ENCODE results near the gene EEFSEC.

Gene EEFSEC

GRCh38 chr3:128434524-128434923, 281.2 kb downstream of the EEFSEC start:
- no peak overlapping the region for H3K4me3 ChIP-seq (ENCODE audit: extremely low read depth, insufficient read depth, low read length, poor library complexity, severe bottlenecking)
- WGBS, 2 experiments (ENCODE audit: insufficient coverage in 2 of 2) = 100% methylated on average over 1 of the region's 2 CpGs
- H3K9me3 ChIP-seq (ENCODE audit: control insufficient read depth, low read length) = no peaks in the 10 kb centered on the region
- H3K27ac ChIP-seq (ENCODE audit: low read depth, low read length, severe bottlenecking) = no peak overlapping the region
- H3K36me3 ChIP-seq (ENCODE audit: control insufficient read depth, insufficient read depth, low read length) = no peaks in the 10 kb centered on the region
- H3K4me1 ChIP-seq (ENCODE audit: control insufficient read depth, insufficient read depth, low read length, poor library complexity, severe bottlenecking) = peaks cover 15% of the 10 kb centered on the region

- Histone ChIP-seq H3K4me3 (ENCODE audit: extremely low read depth, insufficient read depth, low read length, poor library complexity, severe bottlenecking) (no peak overlapping the region), H3K4me1 (ENCODE audit: control insufficient read depth, insufficient read depth, low read length, poor library complexity, severe bottlenecking) (peaks cover 15% of the 10 kb centered on the region), H3K27ac (ENCODE audit: low read depth, low read length, severe bottlenecking) (no peak overlapping the region), H3K36me3 (ENCODE audit: control insufficient read depth, insufficient read depth, low read length) (no peaks in the 10 kb centered on the region), H3K9me3 (ENCODE audit: control insufficient read depth, low read length) (no peaks in the 10 kb centered on the region)
- WGBS, 2 experiments (ENCODE audit: insufficient coverage in 2 of 2) = 76 to 77% methylated on average over 4 to 6 of the region's 6 CpGs
These were observed 281.8 kb downstream of the EEFSEC start for GRCh38 chr3:128435058-128435457.

- Histone ChIP-seq H3K4me3 (ENCODE audit: extremely low read depth, insufficient read depth, low read length, poor library complexity, severe bottlenecking) (no peak overlapping the region), H3K9me3 (ENCODE audit: control insufficient read depth, low read length) (no peaks in the 10 kb centered on the region), H3K36me3 (ENCODE audit: control insufficient read depth, insufficient read depth, low read length) (no peaks in the 10 kb centered on the region), H3K4me1 (ENCODE audit: control insufficient read depth, insufficient read depth, low read length, poor library complexity, severe bottlenecking) (peaks cover 15% of the 10 kb centered on the region), H3K27ac (ENCODE audit: low read depth, low read length, severe bottlenecking) (no peak overlapping the region)
- WGBS, 2 experiments (ENCODE audit: insufficient coverage in 2 of 2) = 76 to 77% methylated on average over 2 to 5 of the region's 5 CpGs
These were observed 282.3 kb downstream of the EEFSEC start for GRCh38 chr3:128435561-128435960.

- no peak overlapping the region for H3K4me3 ChIP-seq (ENCODE audit: extremely low read depth, insufficient read depth, low read length, poor library complexity, severe bottlenecking)
- H3K9me3 ChIP-seq (ENCODE audit: control insufficient read depth, low read length) = no peaks in the 10 kb centered on the region
- no peak overlapping the region for H3K27ac ChIP-seq (ENCODE audit: low read depth, low read length, severe bottlenecking)
- H3K4me1 ChIP-seq (ENCODE audit: control insufficient read depth, insufficient read depth, low read length, poor library complexity, severe bottlenecking) = peaks cover 15% of the 10 kb centered on the region
- no peaks in the 10 kb centered on the region for H3K36me3 ChIP-seq (ENCODE audit: control insufficient read depth, insufficient read depth, low read length)
- 90 to 92% methylated on average over 2 of the region's 3 CpGs for WGBS, 2 experiments (ENCODE audit: insufficient coverage in 2 of 2)
These were observed 282.9 kb downstream of the EEFSEC start for GRCh38 chr3:128436214-128436613.

GRCh38 chr3:128438488-128439072, 285.3 kb downstream of the EEFSEC start:
- WGBS, 2 experiments (ENCODE audit: insufficient coverage in 2 of 2) = 67 to 74% methylated on average over 5 to 6 of the region's 6 CpGs
- H3K36me3 ChIP-seq (ENCODE audit: control insufficient read depth, insufficient read depth, low read length) = no peaks in the 10 kb centered on the region
- no peaks in the 10 kb centered on the region for H3K9me3 ChIP-seq (ENCODE audit: control insufficient read depth, low read length)
- H3K27ac ChIP-seq (ENCODE audit: low read depth, low read length, severe bottlenecking) = no peak overlapping the region
- peaks cover 7% of the 10 kb centered on the region for H3K4me1 ChIP-seq (ENCODE audit: control insufficient read depth, insufficient read depth, low read length, poor library complexity, severe bottlenecking)
- no peak overlapping the region for H3K4me3 ChIP-seq (ENCODE audit: extremely low read depth, insufficient read depth, low read length, poor library complexity, severe bottlenecking)

- Histone ChIP-seq H3K36me3 (ENCODE audit: control insufficient read depth, insufficient read depth, low read length) (no peaks in the 10 kb centered on the region), H3K27ac (ENCODE audit: low read depth, low read length, severe bottlenecking) (no peak overlapping the region), H3K4me1 (ENCODE audit: control insufficient read depth, insufficient read depth, low read length, poor library complexity, severe bottlenecking) (peaks cover 7% of the 10 kb centered on the region), H3K9me3 (ENCODE audit: control insufficient read depth, low read length) (no peaks in the 10 kb centered on the region), H3K4me3 (ENCODE audit: extremely low read depth, insufficient read depth, low read length, poor library complexity, severe bottlenecking) (no peak overlapping the region)
- 67 to 71% methylated on average over 3 of the region's 3 CpGs for WGBS, 2 experiments (ENCODE audit: insufficient coverage in 2 of 2)
These were observed 285.9 kb downstream of the EEFSEC start for GRCh38 chr3:128439226-128439625.

- WGBS, 2 experiments (ENCODE audit: insufficient coverage in 2 of 2) = 93 to 94% methylated on average over 7 of the region's 7 CpGs
- Histone ChIP-seq H3K4me3 (ENCODE audit: extremely low read depth, insufficient read depth, low read length, poor library complexity, severe bottlenecking) (no peak overlapping the region), H3K4me1 (ENCODE audit: control insufficient read depth, insufficient read depth, low read length, poor library complexity, severe bottlenecking) (no peaks in the 10 kb centered on the region), H3K9me3 (ENCODE audit: control insufficient read depth, low read length) (no peaks in the 10 kb centered on the region), H3K36me3 (ENCODE audit: control insufficient read depth, insufficient read depth, low read length) (no peaks in the 10 kb centered on the region), H3K27ac (ENCODE audit: low read depth, low read length, severe bottlenecking) (no peak overlapping the region)
These were observed 288.8 kb downstream of the EEFSEC start for GRCh38 chr3:128442070-128442469.

GRCh38 chr3:128442949-128443348, 289.7 kb downstream of the EEFSEC start:
- 87 to 93% methylated on average over 5 to 6 of the region's 6 CpGs for WGBS, 2 experiments (ENCODE audit: insufficient coverage in 2 of 2)
- H3K36me3 ChIP-seq (ENCODE audit: control insufficient read depth, insufficient read depth, low read length) = no peaks in the 10 kb centered on the region
- H3K27ac ChIP-seq (ENCODE audit: low read depth, low read length, severe bottlenecking) = no peak overlapping the region
- H3K4me1 ChIP-seq (ENCODE audit: control insufficient read depth, insufficient read depth, low read length, poor library complexity, severe bottlenecking) = no peaks in the 10 kb centered on the region
- H3K9me3 ChIP-seq (ENCODE audit: control insufficient read depth, low read length) = no peaks in the 10 kb centered on the region
- no peak overlapping the region for H3K4me3 ChIP-seq (ENCODE audit: extremely low read depth, insufficient read depth, low read length, poor library complexity, severe bottlenecking)

GRCh38 chr3:128443771-128444170, 290.5 kb downstream of the EEFSEC start:
- 83 to 86% methylated on average over 3 of the region's 3 CpGs for WGBS, 2 experiments (ENCODE audit: insufficient coverage in 2 of 2)
- Histone ChIP-seq H3K4me3 (ENCODE audit: extremely low read depth, insufficient read depth, low read length, poor library complexity, severe bottlenecking) (no peak overlapping the region), H3K36me3 (ENCODE audit: control insufficient read depth, insufficient read depth, low read length) (no peaks in the 10 kb centered on the region), H3K9me3 (ENCODE audit: control insufficient read depth, low read length) (no peaks in the 10 kb centered on the region), H3K4me1 (ENCODE audit: control insufficient read depth, insufficient read depth, low read length, poor library complexity, severe bottlenecking) (peaks cover 5% of the 10 kb centered on the region), H3K27ac (ENCODE audit: low read depth, low read length, severe bottlenecking) (no peak overlapping the region)

- Histone ChIP-seq H3K4me1 (ENCODE audit: control insufficient read depth, insufficient read depth, low read length, poor library complexity, severe bottlenecking) (peaks cover 7% of the 10 kb centered on the region), H3K9me3 (ENCODE audit: control insufficient read depth, low read length) (no peaks in the 10 kb centered on the region), H3K27ac (ENCODE audit: low read depth, low read length, severe bottlenecking) (no peak overlapping the region), H3K36me3 (ENCODE audit: control insufficient read depth, insufficient read depth, low read length) (no peaks in the 10 kb centered on the region), H3K4me3 (ENCODE audit: extremely low read depth, insufficient read depth, low read length, poor library complexity, severe bottlenecking) (no peak overlapping the region)
- WGBS, 2 experiments (ENCODE audit: insufficient coverage in 2 of 2) = 78 to 92% methylated on average over 1 of the region's 1 CpG
These were observed 292.1 kb downstream of the EEFSEC start for GRCh38 chr3:128445357-128445756.

GRCh38 chr3:128446821-128447220, 293.5 kb downstream of the EEFSEC start:
- WGBS, 2 experiments (ENCODE audit: insufficient coverage in 2 of 2) = no CpG with 5 or more reads among the region's 1 CpG
- Histone ChIP-seq H3K4me3 (ENCODE audit: extremely low read depth, insufficient read depth, low read length, poor library complexity, severe bottlenecking) (no peak overlapping the region), H3K36me3 (ENCODE audit: control insufficient read depth, insufficient read depth, low read length) (no peaks in the 10 kb centered on the region), H3K4me1 (ENCODE audit: control insufficient read depth, insufficient read depth, low read length, poor library complexity, severe bottlenecking) (peaks cover 7% of the 10 kb centered on the region), H3K27ac (ENCODE audit: low read depth, low read length, severe bottlenecking) (no peak overlapping the region), H3K9me3 (ENCODE audit: control insufficient read depth, low read length) (no peaks in the 10 kb centered on the region)
